GM21825 (cell line): ENCODE results near the gene FIGNL2.
"Not testable (repeated sequence)": the region's sequence is repeated elsewhere in the genome, so short reads cannot be mapped to it uniquely, and the experiment has no call there.

Experiments
- ATAC-seq: cut with Tn5 transposase; IDR thresholded peaks from one replicate; pipeline ENCODE4 v1.9.1; 2021; ENCODE audit warnings: mild to moderate bottlenecking, moderate library complexity; ENCODE audit not compliant: unreplicated experiment

FIGNL2 gene, protein sequence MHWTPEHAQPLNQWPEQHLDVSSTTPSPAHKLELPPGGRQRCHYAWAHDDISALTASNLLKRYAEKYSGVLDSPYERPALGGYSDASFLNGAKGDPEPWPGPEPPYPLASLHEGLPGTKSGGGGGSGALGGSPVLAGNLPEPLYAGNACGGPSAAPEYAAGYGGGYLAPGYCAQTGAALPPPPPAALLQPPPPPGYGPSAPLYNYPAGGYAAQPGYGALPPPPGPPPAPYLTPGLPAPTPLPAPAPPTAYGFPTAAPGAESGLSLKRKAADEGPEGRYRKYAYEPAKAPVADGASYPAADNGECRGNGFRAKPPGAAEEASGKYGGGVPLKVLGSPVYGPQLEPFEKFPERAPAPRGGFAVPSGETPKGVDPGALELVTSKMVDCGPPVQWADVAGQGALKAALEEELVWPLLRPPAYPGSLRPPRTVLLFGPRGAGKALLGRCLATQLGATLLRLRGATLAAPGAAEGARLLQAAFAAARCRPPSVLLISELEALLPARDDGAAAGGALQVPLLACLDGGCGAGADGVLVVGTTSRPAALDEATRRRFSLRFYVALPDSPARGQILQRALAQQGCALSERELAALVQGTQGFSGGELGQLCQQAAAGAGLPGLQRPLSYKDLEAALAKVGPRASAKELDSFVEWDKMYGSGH

DNA sequence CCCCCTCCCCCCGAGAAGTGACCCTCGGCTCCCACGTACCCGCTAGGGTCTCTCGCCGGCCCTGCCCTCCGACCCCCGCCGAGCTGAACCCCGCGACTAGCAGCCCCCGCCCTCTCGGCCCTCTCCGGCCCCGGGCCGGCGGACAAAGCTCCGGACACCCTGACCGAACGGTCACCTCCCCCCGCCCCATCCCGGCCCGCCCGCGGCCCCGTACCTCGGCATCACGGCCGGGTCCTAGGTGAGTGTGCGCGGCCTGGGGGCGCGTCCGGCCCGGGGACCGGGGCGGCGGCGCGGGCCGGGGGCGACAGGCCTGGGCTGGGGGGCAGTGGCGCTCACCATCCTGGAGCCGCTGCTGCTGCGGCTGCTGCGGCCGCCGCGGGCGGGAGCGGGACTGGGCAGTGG lies at the start of gene FIGNL2:
TSS of gene FIGNL2 (minus strand) at position 393 of the 402 bp plus-strand sequence. CDS start 26,305 bp downstream, outside the sequence.
- no peak for ATAC-seq

DNA sequence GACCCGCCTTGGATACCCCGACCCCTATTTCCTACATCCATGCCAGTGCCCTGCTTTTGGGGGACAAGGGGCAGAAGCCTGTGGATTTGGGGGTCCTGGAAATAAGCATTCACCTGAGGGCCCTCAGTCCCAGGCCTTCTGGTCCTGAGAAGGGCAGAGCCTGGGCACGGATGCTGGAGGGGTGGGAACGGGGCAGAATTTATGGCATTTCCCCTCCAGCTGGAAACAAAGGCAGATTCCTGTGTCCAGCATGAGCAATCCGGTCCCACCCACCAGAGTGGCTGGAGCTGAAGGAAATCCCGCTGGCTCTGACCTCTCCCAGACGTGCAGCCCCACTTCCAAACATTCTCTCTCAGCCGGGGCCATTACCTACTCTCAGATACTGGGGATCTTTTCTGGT lies 48.7 kb upstream of the FIGNL2 start:
- ATAC-seq, result no peak

DNA sequence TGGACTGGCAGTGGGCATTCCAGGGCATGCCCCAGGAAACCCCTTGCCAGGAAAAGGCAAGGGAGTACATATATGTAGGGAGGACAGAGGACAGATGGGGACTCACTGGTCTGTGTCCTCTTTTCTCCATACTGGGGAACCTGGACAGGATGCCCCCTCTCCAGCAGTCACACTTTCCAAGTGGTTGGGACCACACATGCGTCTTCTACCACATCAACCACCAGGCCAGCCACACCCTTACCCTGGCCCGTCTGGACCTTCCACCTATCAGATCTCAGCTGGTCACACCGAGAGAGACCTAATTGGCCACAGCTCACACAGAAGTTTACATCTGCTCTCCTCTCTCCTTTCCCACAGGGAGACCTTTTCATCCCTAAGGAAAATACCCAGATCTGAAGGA lies 47.7 kb upstream of the FIGNL2 start:
- no peak for ATAC-seq

DNA sequence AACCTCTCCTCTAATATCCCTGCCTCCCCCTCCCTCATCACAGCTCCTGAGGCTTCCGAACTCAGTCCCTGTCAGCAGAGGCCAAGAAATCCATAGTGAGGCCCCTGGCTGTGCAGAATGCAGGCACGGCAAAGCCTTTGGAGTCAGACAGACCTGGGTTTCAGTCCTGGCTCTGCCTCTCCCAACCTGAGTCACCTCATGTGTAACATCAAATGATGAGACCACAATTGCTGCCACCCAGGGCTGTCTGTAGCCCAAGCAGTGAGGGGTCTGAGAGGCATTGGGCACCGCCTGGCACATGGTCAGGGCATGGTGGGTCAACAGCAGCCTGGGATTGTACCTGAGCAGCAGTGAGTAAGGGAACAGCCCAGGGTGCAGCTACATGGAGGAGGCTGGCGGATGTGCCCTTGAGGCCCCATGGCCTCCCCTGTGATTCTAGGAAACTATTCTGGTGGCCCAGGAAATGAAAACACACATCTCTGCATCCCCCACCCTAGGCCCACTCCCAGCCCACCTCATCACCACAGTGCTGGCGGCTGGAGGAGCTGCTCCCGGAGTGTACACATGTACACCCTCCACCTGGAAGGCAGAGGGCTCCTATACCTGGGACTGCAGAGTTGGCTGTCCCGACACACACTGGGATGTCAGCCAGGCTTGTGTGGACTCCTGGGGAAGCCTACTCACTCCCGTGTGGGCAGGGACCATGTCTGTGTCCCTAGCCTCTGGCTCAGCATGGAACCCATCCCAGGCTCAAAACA lies 47.0 kb upstream of the FIGNL2 start:
- ATAC-seq, result no peak

DNA sequence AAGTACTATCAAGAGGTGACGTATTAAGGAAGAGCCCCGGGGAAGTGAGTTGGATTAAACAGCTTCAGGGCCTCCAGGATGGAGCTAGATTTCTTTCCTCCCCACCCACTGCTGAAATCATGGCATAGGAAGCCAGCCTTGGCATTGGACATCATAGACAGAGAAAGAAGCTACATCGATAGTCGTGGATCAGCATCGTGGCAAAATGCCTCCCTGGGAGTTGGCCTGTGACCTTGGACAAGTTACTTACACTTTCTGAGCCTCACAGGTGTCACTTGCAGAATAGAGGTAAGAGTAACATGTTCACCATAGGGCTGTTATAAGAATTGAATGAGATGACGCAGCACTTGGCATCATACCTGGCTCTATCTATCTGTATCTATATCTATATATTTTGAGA lies 45.3 kb upstream of the FIGNL2 start:
- ATAC-seq, result no peak

DNA sequence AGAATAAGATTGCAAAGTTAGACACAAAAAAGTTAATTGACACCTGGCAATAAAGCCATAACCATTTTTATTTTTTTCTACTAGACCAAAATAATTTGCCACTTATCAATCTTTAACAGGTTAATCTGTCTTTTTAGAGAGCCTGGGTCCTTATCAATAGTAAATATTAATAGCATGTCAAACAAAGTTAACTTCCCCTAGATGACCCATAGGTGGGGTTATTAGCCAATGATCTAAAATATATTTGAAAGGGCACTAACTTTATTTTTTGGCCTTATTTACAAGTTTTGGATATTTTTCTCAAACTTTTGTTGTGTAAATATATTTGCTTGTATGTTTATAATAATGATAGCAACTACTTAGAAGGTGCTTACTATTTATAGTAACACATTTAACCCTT lies 43.3 kb upstream of the FIGNL2 start:
- no peak for ATAC-seq

DNA sequence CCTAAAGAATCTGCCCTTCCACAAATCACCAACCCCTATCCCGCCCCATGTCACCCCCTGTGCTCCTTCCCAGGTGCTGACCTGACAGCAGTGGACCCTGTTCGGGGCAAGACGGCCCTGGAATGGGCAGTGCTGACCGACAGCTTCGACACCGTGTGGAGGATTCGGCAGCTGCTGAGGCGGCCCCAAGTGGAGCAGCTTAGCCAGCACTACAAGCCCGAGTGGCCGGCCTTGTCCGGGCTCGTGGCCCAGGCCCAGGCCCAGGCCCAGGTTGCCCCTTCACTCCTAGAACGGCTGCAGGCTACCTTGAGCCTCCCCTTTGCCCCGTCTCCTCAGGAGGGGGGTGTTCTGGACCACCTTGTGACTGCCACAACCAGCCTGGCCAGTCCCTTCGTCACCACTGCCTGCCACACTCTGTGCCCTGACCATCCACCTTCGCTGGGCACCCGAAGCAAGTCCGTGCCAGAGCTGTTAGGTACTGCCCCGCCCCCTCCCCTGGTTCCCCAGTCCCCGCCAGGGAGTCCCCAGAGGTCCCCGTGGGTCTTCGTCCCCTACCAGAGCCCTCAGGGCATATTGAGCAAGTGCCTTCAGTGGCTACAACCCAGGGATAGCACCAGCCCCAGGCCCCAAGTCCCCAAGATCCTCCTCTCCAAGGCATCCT lies 42.1 kb upstream of the FIGNL2 start:
- no peak for ATAC-seq

DNA sequence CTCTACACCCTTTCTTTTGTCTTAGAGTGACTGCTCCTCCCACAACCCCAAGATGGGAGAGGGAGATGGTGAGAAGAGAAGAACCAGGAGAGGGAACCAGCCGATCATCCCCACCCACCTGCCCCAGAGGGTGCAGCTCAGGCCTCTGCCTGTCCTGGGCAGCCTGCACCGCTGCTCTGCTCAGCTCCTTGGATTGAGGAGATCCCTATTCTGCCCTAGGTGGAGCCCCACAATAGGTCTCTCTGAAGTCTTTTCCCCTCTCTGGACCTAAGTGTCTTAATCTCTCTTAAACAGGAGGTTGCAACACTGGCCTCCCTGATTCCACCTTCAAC lies 41.6 kb upstream of the FIGNL2 start:
- no peak for ATAC-seq

DNA sequence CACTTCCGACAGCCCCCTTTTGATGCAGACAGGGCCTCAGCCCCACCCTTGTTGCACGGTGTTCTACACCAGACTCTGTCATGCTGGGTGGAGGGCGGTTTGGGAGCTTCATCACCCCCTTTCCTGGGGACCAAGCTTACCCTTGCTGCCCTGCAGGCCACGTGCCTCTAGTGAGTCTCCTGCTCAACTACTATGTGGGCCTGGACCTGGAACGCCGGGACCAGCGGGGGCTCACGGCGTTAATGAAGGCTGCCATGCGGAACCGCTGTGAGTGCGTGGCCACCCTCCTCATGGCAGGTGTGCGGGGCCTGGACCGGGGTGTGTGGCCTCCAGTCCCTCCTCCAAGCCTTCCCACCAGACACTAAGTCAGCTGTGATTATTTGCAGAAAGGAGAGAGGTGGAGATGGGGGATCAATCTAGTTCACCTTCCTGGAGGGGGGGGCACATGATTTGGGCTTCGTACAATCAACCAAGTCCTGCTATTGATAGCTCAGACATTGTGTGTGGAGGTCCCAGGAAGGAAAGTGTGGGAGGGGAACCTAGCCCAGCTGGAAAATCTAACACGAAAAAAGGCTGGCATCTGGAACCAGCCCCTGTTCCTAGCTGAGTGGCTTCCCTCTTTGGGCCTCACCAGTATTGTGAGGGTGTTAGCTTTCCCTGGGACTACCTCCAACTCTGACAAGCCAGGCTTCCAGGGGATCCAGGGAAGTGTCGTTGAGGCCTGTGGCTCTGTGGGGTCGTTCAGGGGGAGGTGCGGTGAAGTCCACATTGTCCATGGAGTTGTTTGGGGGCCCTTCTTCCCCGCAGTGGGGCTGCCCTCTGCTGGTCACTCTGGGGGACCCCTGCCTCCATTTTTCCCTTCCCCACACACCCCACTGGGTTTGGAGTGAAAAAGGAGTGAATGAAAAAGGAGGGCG lies 41.0 kb upstream of the FIGNL2 start:
- no peak for ATAC-seq

DNA sequence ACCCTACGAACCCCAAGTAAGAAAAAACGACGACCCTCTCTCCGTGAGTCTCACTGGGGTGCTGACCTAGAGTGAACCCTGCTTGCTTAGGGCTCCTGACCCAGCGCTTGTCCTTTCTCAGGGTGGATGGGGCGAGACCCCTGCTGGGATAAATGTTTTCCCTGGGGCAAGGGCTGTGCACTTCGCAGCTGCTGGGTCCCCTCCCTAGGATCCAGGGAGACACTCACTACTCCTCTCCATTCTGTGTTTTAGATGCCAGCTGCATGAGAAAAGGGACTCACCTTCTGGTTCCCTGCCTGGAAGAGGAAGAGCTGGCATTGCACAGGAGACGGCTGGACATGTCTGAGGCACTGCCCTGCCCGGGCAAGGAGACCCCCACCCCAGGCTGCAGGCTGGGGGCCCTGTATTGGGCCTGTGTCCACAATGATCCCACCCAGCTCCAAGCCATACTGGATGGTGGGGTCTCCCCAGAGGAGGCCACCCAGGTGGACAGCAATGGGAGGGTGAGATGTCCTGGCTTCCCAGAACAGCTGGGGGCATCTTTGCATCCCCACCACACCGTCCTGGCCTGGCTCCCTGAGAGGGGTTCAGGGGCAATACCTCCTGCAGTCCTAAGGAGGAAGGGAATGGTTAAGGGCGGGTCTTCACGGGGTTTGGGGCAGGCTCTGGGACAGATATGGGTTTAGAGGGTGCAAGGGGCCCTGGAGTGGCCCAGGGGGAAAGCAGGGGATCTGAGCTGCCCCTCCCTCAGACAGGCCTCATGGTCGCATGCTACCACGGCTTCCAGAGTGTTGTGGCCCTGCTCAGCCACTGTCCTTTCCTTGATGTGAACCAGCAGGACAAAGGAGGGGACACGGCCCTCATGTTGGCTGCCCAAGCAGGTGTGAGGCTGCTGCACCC lies 40.0 kb upstream of the FIGNL2 start:
- ATAC-seq, result no peak

DNA sequence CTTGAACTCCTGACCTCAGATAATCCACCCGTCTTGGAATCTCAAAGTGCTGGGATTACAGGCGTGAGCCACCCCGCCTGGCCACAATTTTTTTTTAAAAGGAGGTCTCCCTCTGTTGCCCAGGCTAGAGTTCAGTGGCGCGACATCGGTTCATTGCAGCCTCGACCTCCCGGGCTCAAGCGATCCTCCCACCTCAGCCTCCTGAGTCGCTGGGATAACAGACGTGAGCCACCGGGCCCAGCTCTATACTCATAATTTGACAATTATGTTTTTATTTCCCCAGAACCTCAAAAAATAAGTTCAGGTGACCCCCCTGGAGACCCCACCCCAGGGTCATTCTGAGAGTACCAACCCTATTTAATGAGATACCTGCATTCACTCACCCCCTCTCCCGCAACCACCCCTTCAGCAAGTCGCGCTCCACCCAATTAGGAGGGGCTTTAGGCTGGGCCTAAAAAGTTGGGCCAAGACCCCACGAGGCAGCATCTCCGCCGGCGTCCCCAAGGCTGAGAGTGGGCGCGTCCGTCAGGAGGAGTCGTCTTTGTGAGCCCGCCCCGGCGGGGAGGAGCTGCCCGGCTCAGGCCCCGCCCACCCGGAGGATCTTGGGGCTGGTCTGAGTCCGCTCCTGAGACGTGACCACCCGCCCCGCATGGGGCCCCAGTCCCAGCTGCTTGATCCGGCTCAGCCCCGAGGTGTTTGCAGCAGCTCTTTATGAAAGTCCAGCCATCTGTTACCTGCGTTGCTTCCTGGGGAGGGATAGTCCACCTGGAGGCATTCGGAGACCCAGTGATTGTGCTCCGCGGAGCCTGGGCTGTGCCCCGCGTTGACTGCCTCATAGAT lies 39.2 kb upstream of the FIGNL2 start, which contains the start of gene ANKRD33:
TSS of gene ANKRD33 (plus strand) at position 628 of the 840 bp plus-strand sequence. CDS start at position 712, 84 bp downstream.
- no peak for ATAC-seq

DNA sequence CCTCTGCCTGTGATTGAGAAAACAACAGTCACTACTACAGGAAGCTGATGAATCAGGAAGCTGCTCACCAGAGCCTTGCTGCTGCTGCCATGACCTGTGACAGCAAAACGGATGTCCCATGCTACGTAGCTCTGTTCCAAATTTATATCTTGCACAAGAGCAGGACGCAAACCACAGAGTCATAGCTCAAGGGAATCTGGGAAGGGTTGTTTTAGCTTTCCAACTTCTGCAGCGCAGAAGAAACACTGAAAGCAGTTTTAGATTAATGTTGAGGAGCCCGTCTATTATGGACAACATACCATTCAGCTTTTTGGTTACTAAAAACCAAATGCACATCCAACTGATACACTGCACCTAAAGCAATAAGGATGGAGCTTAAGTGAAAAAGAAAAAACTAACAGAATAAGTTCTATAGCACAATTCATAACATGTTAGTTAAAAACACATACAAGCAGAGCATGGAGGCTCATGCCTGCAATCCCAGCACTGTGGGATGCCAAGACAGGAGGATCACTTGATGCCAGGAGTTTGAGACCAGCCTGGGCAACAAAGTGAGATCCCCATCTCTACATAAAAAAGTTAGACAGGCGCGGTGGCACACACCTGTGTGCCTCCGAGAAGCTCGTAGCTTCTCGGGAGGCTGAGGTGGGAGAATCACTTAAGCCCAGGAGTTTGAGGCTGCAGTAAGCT lies 37.6 kb upstream of the FIGNL2 start:
- ATAC-seq, result no peak

DNA sequence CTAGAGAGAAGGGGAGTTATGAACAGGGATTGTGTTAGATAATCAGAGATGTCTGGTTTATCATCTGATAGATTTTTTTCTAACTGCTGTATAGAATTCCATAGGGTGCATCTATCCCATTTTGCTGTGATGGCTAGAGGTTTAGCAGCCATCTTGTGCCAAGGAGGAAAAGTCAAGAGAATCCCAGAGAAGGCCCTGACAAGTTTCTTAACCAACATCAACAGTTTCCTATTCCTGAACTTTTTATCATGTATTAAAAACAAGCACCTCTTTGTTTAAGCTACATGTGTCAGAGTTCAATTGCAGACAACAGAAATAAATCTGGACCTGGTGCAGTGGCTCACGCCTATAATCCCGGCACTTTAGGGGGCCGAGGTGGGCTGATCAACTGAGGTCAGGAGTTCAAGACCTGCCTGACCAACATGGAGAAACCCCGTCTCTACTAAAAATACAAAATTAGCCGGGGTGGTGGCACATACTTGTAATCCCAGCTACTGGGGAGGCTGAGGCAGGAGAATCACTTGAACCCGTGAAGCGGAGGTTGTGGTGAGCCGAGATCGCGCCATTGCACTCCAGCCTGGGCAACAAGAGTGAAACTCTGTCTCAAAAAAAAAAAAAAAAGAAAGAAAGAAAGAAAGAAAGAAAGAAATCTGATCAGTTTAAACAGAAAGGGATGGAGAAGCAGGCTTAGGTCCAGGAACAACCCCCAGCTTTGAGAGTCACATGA lies 36.9 kb upstream of the FIGNL2 start:
- ATAC-seq, result not testable (repeated sequence)

DNA sequence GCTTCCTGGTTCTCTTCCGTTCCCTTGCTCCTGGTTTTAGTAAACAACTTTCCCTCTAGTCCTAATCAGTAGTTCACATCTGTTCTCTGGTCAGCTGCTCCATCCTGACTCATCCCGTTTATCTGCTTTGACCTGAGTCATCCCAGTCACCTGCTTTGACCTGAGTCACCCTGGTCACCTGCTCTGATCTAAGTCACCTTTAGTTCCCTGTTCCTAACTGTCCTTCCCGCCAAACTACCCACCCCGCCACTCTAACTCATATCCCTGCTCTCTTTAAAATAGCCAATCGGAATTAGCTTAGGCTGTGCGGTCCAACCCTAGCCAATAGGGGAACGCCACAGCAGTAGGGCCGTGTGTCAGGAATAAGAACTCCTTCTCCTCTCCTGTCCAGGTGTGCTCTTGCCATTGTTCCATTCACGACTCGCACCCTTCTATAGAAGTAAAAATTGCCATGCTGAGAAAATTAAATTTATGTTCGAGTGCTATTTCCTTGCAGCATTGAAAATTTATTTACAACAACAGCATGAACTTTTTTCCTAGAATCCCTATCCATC lies 36.2 kb upstream of the FIGNL2 start:
- no peak for ATAC-seq

DNA sequence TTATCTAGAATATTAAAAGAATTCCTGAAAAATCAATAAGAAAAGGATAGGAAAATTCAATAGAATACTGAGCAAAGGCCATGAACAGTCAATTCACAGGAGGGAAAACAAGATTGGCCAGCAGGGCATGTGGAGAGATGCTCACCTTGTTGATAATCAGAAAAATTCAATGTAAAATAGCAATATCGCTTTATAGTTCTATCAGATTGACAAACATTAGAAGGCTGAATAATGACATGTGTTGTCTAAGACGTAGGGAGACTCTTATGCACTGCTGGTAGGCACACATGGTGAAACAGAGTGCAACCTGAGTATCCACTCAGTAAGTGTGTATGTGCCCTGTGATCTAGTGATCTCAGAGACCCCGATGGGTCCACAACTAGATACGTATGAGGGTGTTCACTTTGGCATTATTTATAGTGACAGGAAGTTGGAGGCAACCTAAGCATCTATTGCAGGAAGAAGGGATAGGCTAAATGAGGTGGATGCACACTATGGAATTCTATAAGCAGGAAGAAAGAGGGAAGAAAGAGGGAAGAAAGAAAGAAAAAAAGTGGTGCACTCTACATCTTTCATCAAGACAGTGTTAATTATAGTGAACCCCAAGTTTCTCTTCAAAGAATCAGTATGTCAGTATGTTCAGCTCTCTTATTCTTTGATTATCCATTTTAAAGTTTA lies 35.6 kb upstream of the FIGNL2 start:
- ATAC-seq, result no peak

DNA sequence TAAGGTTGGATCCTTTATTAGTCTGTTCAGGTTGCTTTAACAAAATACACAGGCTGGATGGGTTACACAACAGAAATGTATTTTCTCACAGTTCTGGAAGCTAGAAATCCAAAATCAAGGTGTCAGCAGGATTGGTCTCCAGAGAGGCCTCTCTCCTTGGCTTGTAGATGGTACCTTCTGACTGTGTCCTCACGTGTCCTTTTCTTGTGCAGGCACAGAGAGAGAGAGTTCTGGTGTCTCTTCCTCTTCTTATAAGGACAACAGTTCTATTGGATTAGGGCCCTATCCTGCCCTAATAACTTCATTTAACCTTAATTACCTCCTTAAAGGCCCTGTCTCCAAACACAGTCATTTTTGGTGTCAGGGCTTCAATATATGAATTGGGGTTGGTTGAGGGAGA lies 34.8 kb upstream of the FIGNL2 start:
- no peak for ATAC-seq
